IPS DF 6.9 (cell line): ENCODE results near the gene TOMM5.
"Not testable (repeated sequence)": the region's sequence is repeated elsewhere in the genome, so short reads cannot be mapped to it uniquely, and the experiment has no call there.

ENCODE experiments used
- DNase-seq: peaks from one replicate; pipeline ENCODE4 v3.0.0-alpha.2; 2013; ENCODE audit warnings: low read depth, low spot score
- H3K27ac ChIP-seq: one replicate; pipeline ENCODE4 v1.5.1; 2013; ENCODE audit warnings: low read length, control low read depth
- H3K27me3 ChIP-seq: 2 replicates; pipeline ENCODE4 v1.6.1; 2013; ENCODE audit warnings: mild to moderate bottlenecking, low read length; ENCODE audit not compliant: control insufficient read depth, insufficient read depth
- H3K36me3 ChIP-seq: 2 replicates; pipeline ENCODE4 v1.6.1; 2013; ENCODE audit warnings: low read length; ENCODE audit not compliant: control insufficient read depth, insufficient read depth
- H3K4me1 ChIP-seq: 2 replicates; pipeline ENCODE4 v1.6.1; 2013; ENCODE audit warnings: low read length; ENCODE audit not compliant: control insufficient read depth, insufficient read depth
- H3K4me3 ChIP-seq: 2 replicates; pipeline ENCODE4 v1.5.1; 2013; ENCODE audit warnings: mild to moderate bottlenecking, low read length
- H3K9me3 ChIP-seq: 2 replicates; pipeline ENCODE4 v1.6.1; 2013; ENCODE audit warnings: low read length, inconsistent platforms; ENCODE audit not compliant: control insufficient read depth, insufficient read depth
- WGBS: extraction: QIAGEN DNeasy Blood & Tissue Kit; methylation state at CpG from one replicate; pipeline ENCODE4 v1.1.7; 2013; ENCODE audit warnings: mixed read lengths, missing lambda C conversion rate; ENCODE audit not compliant: insufficient read length, insufficient coverage; 5-methylcytosine and 5-hydroxymethylcytosine counted together

The TOMM5 gene

DNA sequence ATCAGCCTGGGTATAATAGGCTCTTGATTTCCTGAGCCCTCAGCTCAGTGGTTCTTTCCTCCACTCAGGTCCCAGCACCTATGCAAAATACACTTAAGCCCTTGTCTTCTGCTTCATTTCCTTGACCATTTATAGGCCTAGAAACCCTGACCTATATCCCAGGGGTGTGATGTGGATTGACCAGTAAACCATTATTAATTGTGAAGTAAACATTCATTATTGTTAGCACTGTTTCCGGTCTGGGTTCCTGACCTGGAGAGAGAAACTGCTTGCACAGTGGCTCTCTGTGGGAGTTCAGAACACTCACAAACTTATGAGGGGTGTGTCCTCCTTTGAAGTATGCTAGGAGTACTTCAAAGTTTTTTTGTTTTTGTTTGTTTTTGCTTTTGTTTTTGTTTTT, 19.6 kb upstream of the TOMM5 start:
- DNase-seq: no peak
- Histone ChIP-seq H3K9me3 (no peaks in the 10 kb centered on the region), H3K36me3 (no peaks in the 10 kb centered on the region), H3K4me3 (no peak overlapping the region), H3K4me1 (no peaks in the 10 kb centered on the region), H3K27ac (no peak overlapping the region), H3K27me3 (no peaks in the 10 kb centered on the region)
- no CpG with 5 or more reads among the region's 1 CpG for WGBS

DNA sequence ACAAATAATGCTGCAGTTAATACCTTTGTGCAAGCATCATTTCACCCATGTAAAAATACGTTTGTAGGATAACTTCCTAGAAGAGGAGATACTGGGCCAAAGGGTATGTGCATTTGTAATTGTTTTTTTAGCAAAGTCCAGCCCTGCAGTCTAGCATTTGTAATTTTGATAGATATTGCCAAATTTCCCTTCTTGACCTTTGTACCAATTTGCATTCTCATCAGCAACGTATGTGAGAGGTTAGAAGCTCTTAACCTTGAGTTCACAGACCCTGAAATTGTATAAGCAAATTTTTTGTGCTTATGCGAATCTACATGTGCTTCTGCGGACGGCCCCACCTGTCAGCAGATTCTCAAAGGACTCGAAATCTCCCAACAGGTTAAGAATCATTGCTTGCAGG, 18.6 kb upstream of the TOMM5 start:
- no CpG with 5 or more reads among the region's 6 CpGs for WGBS
- Histone ChIP-seq H3K27ac (no peak overlapping the region), H3K4me1 (no peaks in the 10 kb centered on the region), H3K27me3 (no peaks in the 10 kb centered on the region), H3K36me3 (no peaks in the 10 kb centered on the region), H3K4me3 (no peak overlapping the region), H3K9me3 (no peaks in the 10 kb centered on the region)
- DNase-seq: no peak

DNA sequence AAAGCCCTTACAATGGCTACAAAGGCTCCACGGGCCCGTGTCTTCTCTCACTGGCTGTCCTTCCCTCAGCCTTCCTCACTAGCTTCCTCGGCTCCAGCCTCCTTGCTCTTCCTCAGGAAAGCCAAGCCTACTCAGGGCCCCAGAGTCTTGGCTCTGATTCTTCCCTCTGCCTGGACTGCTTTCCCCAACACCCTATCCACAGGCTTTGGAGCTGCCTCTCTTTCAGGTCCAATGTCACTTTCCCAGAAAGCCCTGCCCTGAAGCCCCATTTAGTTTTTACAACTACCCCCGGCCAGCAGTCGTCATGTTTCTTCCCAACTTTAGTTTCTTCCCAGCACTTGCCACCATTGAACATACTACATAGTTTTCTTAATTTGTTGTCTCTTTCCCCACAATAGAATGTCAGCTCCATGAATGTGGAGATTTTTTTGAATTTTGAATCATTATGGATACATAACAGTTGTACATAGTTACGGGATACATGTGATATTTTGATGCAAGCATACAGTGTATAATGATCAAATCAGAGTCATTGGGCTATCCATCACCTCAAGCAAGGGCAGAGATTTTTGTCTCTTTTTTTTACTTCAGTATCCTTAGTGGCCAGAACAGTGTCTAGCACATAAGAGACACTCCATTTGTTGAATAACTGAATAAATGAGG, 17.5 kb upstream of the TOMM5 start:
- no CpG with 5 or more reads among the region's 6 CpGs for WGBS
- H3K27ac ChIP-seq: no peak overlapping the region
- H3K36me3 ChIP-seq: no peaks in the 10 kb centered on the region
- DNase-seq: no peak
- H3K4me1 ChIP-seq: no peaks in the 10 kb centered on the region
- no peak overlapping the region for H3K4me3 ChIP-seq
- no peaks in the 10 kb centered on the region for H3K9me3 ChIP-seq
- 0 out of 2 replicates have a peak, but pooled peaks cover 1% of the 10 kb centered on the region for H3K27me3 ChIP-seq

DNA sequence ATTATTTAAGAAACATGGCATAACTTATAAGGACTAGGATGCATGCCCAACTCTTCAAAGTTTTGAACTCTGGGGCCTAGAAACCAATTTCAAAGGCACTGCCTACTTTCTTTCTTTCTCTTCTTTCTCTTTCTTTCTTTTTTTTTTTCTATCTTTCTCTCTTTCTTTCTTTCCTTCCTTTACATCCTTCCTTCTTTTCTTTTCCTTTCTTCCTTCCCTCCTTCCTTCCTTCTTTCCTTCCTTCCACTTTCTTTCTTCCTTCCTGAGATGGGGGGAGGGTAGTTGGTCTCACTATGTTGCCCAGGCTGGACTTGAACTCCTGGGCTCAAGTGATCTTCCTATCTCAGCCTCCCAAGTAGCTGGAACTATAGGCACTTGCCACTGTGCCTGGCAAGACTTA, 15.9 kb upstream of the TOMM5 start:
- Histone ChIP-seq H3K36me3 (no peaks in the 10 kb centered on the region), H3K4me3 (no peak overlapping the region), H3K4me1 (no peaks in the 10 kb centered on the region), H3K9me3 (no peaks in the 10 kb centered on the region), H3K27me3 (0 out of 2 replicates have a peak, but pooled peaks cover 1% of the 10 kb centered on the region), H3K27ac (no peak overlapping the region)
- DNase-seq: no peak

DNA sequence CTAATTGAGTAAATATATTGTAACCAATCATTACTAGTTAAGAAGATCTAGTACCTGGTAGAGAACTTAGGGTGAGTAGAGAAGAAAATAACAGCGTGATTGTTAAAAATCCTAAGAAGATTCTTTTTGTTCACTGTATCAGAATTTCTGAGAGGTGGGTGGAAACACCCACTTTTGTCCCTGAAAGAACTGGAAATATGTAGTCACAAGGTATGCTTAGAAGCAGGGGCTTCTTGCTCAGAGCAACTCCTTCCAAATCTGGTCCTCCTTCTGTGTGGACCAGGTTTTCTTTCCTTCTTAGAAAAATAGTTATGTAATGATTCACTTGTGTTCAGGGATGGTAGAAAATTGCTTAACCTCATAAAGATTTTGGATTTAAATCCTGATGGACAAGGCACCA, 11.9 kb upstream of the TOMM5 start:
- DNase-seq: no peak
- H3K4me3 ChIP-seq: no peak overlapping the region
- H3K27ac ChIP-seq: no peak overlapping the region
- no CpG with 5 or more reads among the region's 1 CpG for WGBS
- H3K36me3 ChIP-seq: no peaks in the 10 kb centered on the region
- 0 out of 2 replicates have a peak, but pooled peaks cover 1% of the 10 kb centered on the region for H3K27me3 ChIP-seq
- H3K4me1 ChIP-seq: no peaks in the 10 kb centered on the region
- H3K9me3 ChIP-seq: no peaks in the 10 kb centered on the region

DNA sequence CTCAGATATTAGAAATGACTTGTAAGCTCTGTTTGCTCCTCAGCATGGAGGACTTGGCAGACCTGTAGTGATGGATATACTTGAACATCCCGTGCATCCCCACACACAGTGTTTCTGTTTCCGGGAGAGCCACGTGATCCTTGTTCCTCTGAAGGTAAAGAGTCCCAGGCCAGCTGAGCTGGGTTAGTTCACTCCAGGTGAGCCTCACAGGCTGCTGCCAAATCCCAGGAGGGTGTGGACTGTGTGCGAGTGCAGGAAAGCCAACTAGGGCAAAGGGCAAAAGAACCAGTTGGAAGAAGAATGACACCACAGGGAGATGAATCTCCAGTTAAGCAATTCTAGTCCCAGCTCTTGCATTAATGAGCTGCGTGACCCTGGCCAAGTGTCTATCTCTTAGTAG, 10.4 kb upstream of the TOMM5 start:
- no peak for DNase-seq
- no peak overlapping the region for H3K4me3 ChIP-seq
- H3K9me3 ChIP-seq: no peaks in the 10 kb centered on the region
- 0 out of 2 replicates have a peak, but pooled peaks cover 1% of the 10 kb centered on the region for H3K27me3 ChIP-seq
- H3K27ac ChIP-seq: no peak overlapping the region
- H3K36me3 ChIP-seq: no peaks in the 10 kb centered on the region
- WGBS: no CpG with 5 or more reads among the region's 5 CpGs
- H3K4me1 ChIP-seq: no peaks in the 10 kb centered on the region

DNA sequence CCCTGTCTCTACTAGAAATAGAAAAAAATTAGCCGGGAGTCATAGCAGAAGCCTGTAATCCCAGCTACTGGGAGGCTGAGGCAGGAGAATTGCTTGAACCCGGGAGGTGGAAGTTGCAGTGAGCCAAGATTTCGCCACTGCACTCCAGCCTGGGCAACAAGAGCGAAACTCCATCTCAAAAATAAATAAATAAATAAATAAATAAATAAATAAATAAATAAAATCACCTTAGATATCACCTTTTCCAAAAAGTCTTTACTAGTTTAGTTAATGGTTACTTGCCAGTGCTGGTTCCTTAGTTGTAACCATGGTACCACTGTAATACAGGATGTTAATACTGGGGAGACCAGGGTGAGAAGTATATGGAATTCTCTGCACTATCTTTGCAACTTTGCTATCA, 9.7 kb upstream of the TOMM5 start:
- H3K27ac ChIP-seq, H3K4me3 ChIP-seq, H3K36me3 ChIP-seq, H3K27me3 ChIP-seq, DNase-seq, H3K9me3 ChIP-seq, H3K4me1 ChIP-seq: not testable (repeated sequence)
- no CpG with 5 or more reads among the region's 4 CpGs for WGBS

DNA sequence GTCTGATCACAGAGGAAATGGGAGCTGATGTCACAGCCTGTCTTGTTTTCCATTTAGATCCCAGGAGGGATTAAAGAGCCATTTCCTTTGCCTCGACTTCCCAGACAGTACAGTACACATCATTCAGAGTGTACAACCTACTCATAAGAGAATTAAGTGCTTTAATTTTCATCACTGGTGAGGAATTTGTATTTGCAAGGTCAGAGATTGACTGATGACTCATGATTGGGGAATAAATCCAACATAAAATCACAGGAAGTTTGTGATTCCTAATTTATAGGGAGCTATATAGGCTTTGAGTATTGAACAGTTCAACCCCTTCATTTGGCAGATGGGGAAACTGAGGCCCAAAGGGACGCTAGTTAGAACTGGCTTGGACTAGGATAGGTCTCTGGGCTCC, 4.1 kb upstream of the TOMM5 start:
- H3K36me3 ChIP-seq: no peaks in the 10 kb centered on the region
- WGBS: no CpG with 5 or more reads among the region's 2 CpGs
- H3K9me3 ChIP-seq: no peaks in the 10 kb centered on the region
- H3K27ac ChIP-seq: no peak overlapping the region
- H3K4me3 ChIP-seq: no peak overlapping the region
- DNase-seq: no peak
- H3K4me1 ChIP-seq: no peaks in the 10 kb centered on the region
- no peaks in the 10 kb centered on the region; the same call in 1 of the 2 replicates for H3K27me3 ChIP-seq

DNA sequence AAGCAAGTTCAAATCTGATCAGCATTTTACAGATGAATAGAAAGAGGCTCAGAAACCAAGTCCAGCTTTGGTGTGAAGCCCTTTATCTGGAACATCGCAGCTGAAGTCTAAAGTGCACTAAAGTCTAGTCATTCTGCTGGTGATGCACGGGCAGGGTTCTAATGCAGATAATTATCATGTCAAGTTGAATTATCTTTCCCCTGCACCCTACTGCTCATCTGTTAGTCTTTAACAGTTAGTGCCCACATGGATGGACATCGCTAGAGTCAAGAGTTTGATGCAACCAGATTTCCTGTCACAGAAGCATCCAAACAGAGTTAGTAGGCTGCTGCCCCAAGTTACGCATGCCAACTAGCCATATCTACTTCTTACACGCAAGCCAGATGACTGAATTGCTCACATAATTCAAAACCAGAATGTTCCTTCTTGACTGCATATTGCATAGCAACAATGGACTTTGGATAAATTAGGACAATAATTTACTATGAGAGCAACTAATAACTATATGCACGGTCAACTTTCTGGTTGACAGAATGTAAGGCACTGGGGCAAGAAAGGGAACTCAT, 1.6 kb upstream of the TOMM5 start:
- no peaks in the 10 kb centered on the region for H3K9me3 ChIP-seq
- H3K27ac ChIP-seq: no peak overlapping the region
- H3K4me3 ChIP-seq: no peak overlapping the region
- WGBS: no CpG with 5 or more reads among the region's 6 CpGs
- no peak for DNase-seq
- no peaks in the 10 kb centered on the region for H3K4me1 ChIP-seq
- no peaks in the 10 kb centered on the region for H3K36me3 ChIP-seq
- H3K27me3 ChIP-seq: no peaks in the 10 kb centered on the region; the same call in 1 of the 2 replicates

DNA sequence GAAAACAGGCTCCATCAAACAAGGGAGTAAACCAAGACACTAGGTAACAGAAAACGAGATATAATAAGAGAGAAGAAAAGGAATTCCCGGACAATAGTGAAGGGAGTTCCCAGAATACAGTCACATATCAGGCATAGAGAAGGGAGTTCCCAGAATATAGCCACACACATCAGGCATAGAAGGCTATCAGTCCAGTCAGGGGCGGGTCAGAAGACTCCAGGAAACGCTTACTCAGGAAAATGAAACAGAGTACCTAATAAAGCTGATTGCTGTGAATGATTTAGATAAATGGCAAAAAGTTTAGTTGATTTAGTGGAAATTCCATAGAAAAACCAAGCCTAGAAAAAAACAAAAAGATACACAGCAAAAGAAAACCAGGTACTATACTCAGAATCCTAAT, 4.9 kb downstream of the TOMM5 start:
- Histone ChIP-seq H3K9me3 (no peaks in the 10 kb centered on the region), H3K27me3 (no peaks in the 10 kb centered on the region), H3K4me3 (no peak overlapping the region), H3K36me3 (peaks cover 6% of the 10 kb centered on the region; the same call in 1 of the 2 replicates), H3K27ac (no peak overlapping the region), H3K4me1 (no peaks in the 10 kb centered on the region)
- no peak for DNase-seq
- no CpG with 5 or more reads among the region's 4 CpGs for WGBS

DNA sequence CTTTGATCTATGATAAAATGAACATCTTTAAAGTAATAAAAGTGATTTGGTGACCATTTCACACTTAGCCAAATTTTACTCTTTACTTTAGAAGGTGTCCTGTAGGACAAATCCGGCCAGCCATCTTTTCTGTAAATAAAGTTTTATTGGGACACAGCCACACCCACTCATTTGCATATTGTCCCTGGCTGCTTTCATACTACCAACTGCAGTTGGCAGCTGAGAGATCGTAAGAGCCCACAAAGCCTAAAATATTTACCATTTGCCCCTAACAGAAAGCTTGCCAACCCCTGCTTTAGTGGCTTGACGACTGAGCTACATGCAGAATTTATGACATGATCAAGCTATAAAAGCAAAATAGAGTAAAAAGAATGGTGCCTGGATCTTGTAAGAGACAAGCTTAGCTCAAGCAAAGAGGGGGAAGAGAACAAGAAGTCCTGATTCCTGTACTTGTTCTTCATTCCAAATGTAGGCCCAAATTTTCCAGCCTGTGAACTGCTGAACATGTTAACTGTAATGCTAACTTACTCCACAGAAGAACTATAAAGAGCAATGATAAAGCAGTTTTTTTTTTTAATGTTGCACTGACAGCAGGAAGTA, 8.8 kb downstream of the TOMM5 start:
- Histone ChIP-seq H3K36me3 (peaks cover 6% of the 10 kb centered on the region; the same call in 1 of the 2 replicates), H3K4me1 (no peaks in the 10 kb centered on the region), H3K27me3 (no peaks in the 10 kb centered on the region), H3K9me3 (no peaks in the 10 kb centered on the region), H3K4me3 (no peak overlapping the region), H3K27ac (no peak overlapping the region)
- WGBS: no CpG with 5 or more reads among the region's 3 CpGs
- DNase-seq: no peak
